ENCODE data around the gene RAPGEF2.

DNA sequence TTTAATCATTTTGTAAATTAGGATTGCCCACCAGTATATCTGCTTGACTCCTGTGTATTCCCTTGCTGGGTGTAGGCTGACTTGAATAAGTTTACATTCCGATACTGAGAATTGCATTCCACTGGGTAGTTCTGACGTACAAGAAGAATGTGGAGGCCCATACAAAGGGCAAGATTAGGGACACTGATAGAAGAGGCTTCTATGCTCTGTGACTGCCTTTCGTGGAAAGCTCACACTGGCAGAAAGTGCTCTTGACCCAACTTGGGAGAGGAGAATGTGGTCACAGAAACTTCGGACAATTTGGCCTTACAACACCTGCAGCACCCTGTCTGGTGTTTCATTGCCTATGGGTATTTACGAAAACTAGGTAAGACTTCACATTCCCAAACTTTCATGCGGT is 126.3 kb downstream of the RAPGEF2 start:
- TF ChIP-seq NFIC (IDR thresholded peaks at IDR 0.05; ENCODE audit: low read depth, low read length) (no peak), FOS (IDR thresholded peaks at IDR 0.05; ENCODE audit: borderline replicate concordance, extremely low read depth, insufficient read length) (no peak), GABPA (IDR thresholded peaks at IDR 0.05; ENCODE audit: low read depth) (no peak), SP1 (IDR thresholded peaks at IDR 0.05; ENCODE audit: low read depth, low read length) (no peak), HCFC1 (IDR thresholded peaks at IDR 0.05; ENCODE audit: low read length) (no peak), NR2F1 (conservative IDR thresholded peaks at IDR 0.05) (no peak), POLR2A (IDR thresholded peaks at IDR 0.05; ENCODE audit: low read depth, low read length) (no peak), EZH2 (IDR thresholded peaks at IDR 0.05; ENCODE audit: borderline replicate concordance, control insufficient read depth, low read depth, low read length) (no peak)
- TF ChIP-seq, protein P1, sequence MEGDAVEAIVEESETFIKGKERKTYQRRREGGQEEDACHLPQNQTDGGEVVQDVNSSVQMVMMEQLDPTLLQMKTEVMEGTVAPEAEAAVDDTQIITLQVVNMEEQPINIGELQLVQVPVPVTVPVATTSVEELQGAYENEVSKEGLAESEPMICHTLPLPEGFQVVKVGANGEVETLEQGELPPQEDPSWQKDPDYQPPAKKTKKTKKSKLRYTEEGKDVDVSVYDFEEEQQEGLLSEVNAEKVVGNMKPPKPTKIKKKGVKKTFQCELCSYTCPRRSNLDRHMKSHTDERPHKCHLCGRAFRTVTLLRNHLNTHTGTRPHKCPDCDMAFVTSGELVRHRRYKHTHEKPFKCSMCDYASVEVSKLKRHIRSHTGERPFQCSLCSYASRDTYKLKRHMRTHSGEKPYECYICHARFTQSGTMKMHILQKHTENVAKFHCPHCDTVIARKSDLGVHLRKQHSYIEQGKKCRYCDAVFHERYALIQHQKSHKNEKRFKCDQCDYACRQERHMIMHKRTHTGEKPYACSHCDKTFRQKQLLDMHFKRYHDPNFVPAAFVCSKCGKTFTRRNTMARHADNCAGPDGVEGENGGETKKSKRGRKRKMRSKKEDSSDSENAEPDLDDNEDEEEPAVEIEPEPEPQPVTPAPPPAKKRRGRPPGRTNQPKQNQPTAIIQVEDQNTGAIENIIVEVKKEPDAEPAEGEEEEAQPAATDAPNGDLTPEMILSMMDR (IDR thresholded peaks at IDR 0.05 in 2 of 3, conservative IDR thresholded peaks at IDR 0.05 in 1 of 3; ENCODE audit: control insufficient read depth in 2 of 3, extremely low read depth in 1 of 3, insufficient read depth in 1 of 3, low read depth in 3 of 3, low read length in 3 of 3) = no peak
